Measurements from ENCODE around the gene MRAS.

DNA sequence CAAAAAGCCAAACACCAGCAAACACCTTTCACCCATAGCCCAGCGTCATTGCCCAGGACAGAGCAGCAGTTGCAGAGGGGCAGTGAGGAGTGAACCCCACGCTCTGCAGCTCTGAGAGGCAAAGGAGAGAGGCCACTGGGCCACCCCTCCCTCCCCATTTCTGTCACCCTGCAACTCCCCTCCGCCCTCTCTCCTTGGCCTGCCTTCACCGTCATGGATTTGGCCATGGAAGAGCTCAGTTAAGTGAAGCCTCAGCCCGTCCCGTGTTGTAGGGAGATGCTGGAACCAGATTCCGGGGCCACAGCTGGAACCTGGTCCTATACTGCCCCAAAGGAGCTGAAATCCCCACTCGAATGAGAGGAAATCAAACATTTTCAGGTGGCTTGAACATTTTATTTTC is 21.9 kb downstream of the MRAS start:
- TF ChIP-seq SMC3 (IDR thresholded peaks at IDR 0.05; ENCODE audit: low read depth, low read length) (no peak), CTCF (conservative IDR thresholded peaks at IDR 0.05; ENCODE audit: low read depth, low read length) (no peak), POLR2A (IDR thresholded peaks at IDR 0.05; ENCODE audit: low read depth, low read length) (no peak), RAD21 (IDR thresholded peaks at IDR 0.05; ENCODE audit: low read length) (no peak), RFX5 (IDR thresholded peaks at IDR 0.05; ENCODE audit: low read depth, low read length) (no peak), CHD1 (IDR thresholded peaks at IDR 0.05; ENCODE audit: low read depth, low read length) (no peak), MAFK (IDR thresholded peaks at IDR 0.05; ENCODE audit: low read depth, low read length) (no peak), CEBPB (IDR thresholded peaks at IDR 0.05; ENCODE audit: low read depth, low read length) (no peak), USF2 (IDR thresholded peaks at IDR 0.05; ENCODE audit: low read depth, low read length) (no peak), MAZ (IDR thresholded peaks at IDR 0.05; ENCODE audit: borderline replicate concordance, low read depth, low read length) (no peak), ELK1 (IDR thresholded peaks at IDR 0.05; ENCODE audit: borderline replicate concordance, low read depth, low read length) (no peak)
